ENCODE measurements around the gene LRWD1. TPM values are rescaled to one million over a fixed set of nuclear protein-coding genes. Genes with fewer than 3 reads are reported as not detected.
A peak's percentile ranks its signal among the peaks of the same experiment; 100 is the strongest.
"Not testable (repeated sequence)": the region's sequence is repeated elsewhere in the genome, so short reads cannot be mapped to it uniquely, and the experiment has no call there.

The LRWD1 gene
- total RNA-seq, 1 experiment from 2014 or later, result 48.5 TPM

DNA sequence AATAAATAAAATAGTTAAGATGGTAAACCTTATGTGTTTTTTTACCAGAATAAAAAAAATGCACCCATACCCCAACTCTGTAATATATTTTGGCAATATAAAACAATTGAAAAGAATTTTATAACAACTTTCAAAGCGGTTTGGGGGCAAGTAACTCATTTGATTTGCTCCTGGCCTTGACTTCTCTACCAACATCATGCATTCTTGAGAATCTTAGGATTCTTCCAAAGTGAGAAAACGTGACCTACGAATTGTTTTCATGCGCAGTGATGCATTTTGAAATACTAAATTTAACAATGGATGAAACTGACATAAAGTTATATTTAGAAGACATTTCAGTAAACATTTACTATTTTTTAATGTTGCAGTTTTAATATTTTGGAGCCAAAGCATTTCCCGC lies 56.0 kb downstream of the LRWD1 start:
- intact Hi-C loops (cut with micrococcal nuclease; ENCODE audit: unreplicated experiment); H3K4me1 ChIP-seq (ENCODE audit: insufficient read depth, low read length, poor library complexity, severe bottlenecking); H3K4me3 ChIP-seq (ENCODE audit: low read depth, low read length, poor library complexity, severe bottlenecking); POLR2A ChIA-PET (ENCODE audit: low non-redundant PET); H3K9me3 ChIP-seq (ENCODE audit: low read depth, low read length, poor library complexity, severe bottlenecking); BruUV-seq (replicated peaks); H3K36me3 ChIP-seq (ENCODE audit: insufficient read depth, low read length, poor library complexity, severe bottlenecking); CTCF ChIA-PET; DNase-seq (ENCODE audit: low spot score); H3K27me3 ChIP-seq (replicated peaks; ENCODE audit: insufficient read depth, low read depth, low read length, poor library complexity); H3K27ac ChIP-seq (ENCODE audit: low read depth, low read length, poor library complexity, severe bottlenecking): not testable (repeated sequence)

Small RNAs within 50 kb of the gene (microRNA-seq; reads per million reads assigned to microRNA genes)
- gene MIR4467 (24.5 reads per million, percentile 45 among the genes with 10 or more reads in this experiment), gene MIR5090 (12.4 reads per million, percentile 34 among the genes with 10 or more reads in this experiment)

Other genes with a start within 250 kb of the LRWD1 start
- gene SH2B2, start 178.1 kb upstream of the LRWD1 start, total RNA-seq (2021), result 8.6 and 11.3 TPM in 2 replicates
- not detected in 2 replicates for gene SPDYE6, start 108.5 kb upstream of the LRWD1 start, total RNA-seq (2021)
- gene PRKRIP1, start 68.6 kb upstream of the LRWD1 start, total RNA-seq (2021), result 24.9 and 30.8 TPM in 2 replicates
- gene ORAI2, start 31.4 kb upstream of the LRWD1 start, total RNA-seq (2021), result 35.2 and 37.0 TPM in 2 replicates
- 17.0 and 17.7 TPM in 2 replicates for gene ALKBH4, start 121 bp upstream of the LRWD1 start, total RNA-seq (2021)
- gene POLR2J, start 13.9 kb downstream of the LRWD1 start, total RNA-seq (2021), result 52.2 and 60.9 TPM in 2 replicates
- gene RASA4B, start 52.8 kb downstream of the LRWD1 start, total RNA-seq (2021), result 1.8 and 4.6 TPM in 2 replicates
- 4.3 and 7.3 TPM in 2 replicates for gene UPK3BL2, start 78.7 kb downstream of the LRWD1 start, total RNA-seq (2021)
- not detected in 2 replicates for gene SPDYE2, start 86.2 kb downstream of the LRWD1 start, total RNA-seq (2021)
- gene POLR2J3, start 107.6 kb downstream of the LRWD1 start, total RNA-seq (2021), result 22.2 and 23.3 TPM in 2 replicates
- gene RASA4, start 151.8 kb downstream of the LRWD1 start, total RNA-seq (2021), result 9.2 and 13.8 TPM in 2 replicates
- gene UPK3BL1, start 177.8 kb downstream of the LRWD1 start, total RNA-seq (2021), result 10.4 and 11.4 TPM in 2 replicates
- gene SPDYE2B, start 185.3 kb downstream of the LRWD1 start, total RNA-seq (2021), result not detected in 2 replicates
- gene POLR2J2, start 206.7 kb downstream of the LRWD1 start, total RNA-seq (2021), result 5.2 and 7.2 TPM in 2 replicates

Data from A673 (cell line).